K562 (cell line): ENCODE measurements around the gene ADARB2. TPM values are rescaled to one million over a fixed set of nuclear protein-coding genes. Genes with fewer than 3 reads are reported as not detected.

Source experiments
- ATAC-seq: fragments of 200-7000 bp; cut with Tn5 transposase; 3 replicates; pipeline ENCODE4 v1.9.1; 2020; ENCODE audit warnings: moderate library complexity
- BruUV-seq: library from RNA; stranded (reverse); fragments of 400-500 nt; replicated peaks from 2 replicates; lab custom pipeline; 2021; lab: Mats Ljungman, UMichigan
- CTCF ChIA-PET: fragments of 300-600 bp; formaldehyde crosslinking; extraction: SDS; loops from one replicate; lab custom pipeline; 2021; ENCODE audit warnings: low intra/inter-chr PET ratio; lab: Yijun Ruan, JAX
- POLR2A ChIA-PET: fragments of 300-600, 350-650 bp; sonication (Branson Sonifier 250); formaldehyde crosslinking; extraction: SDS; loops from one replicate; lab custom pipeline; 2021; ENCODE audit warnings: antibody characterized with exemption, inconsistent platforms; lab: Yijun Ruan, JAX
- DNase-seq, 4 experiments: peaks; one replicate each; pipeline versions ENCODE4 v3.0.0 to v3.0.0-alpha.2; 2011 to 2018; ENCODE audit warnings: low spot score in 3 of 4, mixed read lengths in 3 of 4; ENCODE audit errors: extremely low read depth in 1 of 4
- FAIRE-seq: peaks from 2 replicates; lab custom pipeline; 2011; peaks lifted over from hg19 to GRCh38; lab: Jason Lieb, UNC
- H2AFZ ChIP-seq: 2 replicates; pipeline ENCODE4 v1.6.0; 2011; ENCODE audit warnings: low read depth, low read length, control low read depth, inconsistent platforms
- H3K27ac ChIP-seq: fragments of 200-600 bp; 3 replicates; pipeline ENCODE4 v1.8.0; 2011; ENCODE audit warnings: low read depth, mild to moderate bottlenecking, control low read depth, inconsistent platforms, low read length, moderate library complexity, mixed read lengths; ENCODE audit errors: extremely low read depth
- H3K27me3 ChIP-seq, 2 experiments: fragments of 300-600 bp in 1 of 2; 2 replicates in 1 of 2; 3 replicates in 1 of 2; pipeline versions ENCODE4 v1.6.0 to v1.8.0; 2011; ENCODE audit warnings: inconsistent platforms in 2 of 2, low read length in 2 of 2, mild to moderate bottlenecking in 1 of 2, mixed read lengths in 1 of 2, moderate library complexity in 1 of 2; ENCODE audit not compliant: control insufficient read depth in 2 of 2, insufficient read depth in 2 of 2
- H3K36me3 ChIP-seq: fragments of 300-600 bp; 3 replicates; pipeline ENCODE4 v1.8.0; 2011; ENCODE audit warnings: mild to moderate bottlenecking, low read length, inconsistent platforms; ENCODE audit not compliant: control insufficient read depth, insufficient read depth
- H3K4me1 ChIP-seq, 2 experiments: fragments of 200-600 bp in 1 of 2; replicated peaks in 1 of 2; 2 replicates in 1 of 2; 3 replicates in 1 of 2; pipeline versions ENCODE4 v1.5.1 to v1.8.0; 2011; ENCODE audit warnings: inconsistent platforms in 2 of 2, low read length in 2 of 2, mild to moderate bottlenecking in 1 of 2, mixed read lengths in 1 of 2, moderate library complexity in 1 of 2; ENCODE audit not compliant: control insufficient read depth in 2 of 2, insufficient read depth in 2 of 2
- H3K4me2 ChIP-seq: 2 replicates; pipeline ENCODE4 v1.6.1; 2011; ENCODE audit warnings: low read length, control low read depth, inconsistent platforms, mixed read lengths; ENCODE audit not compliant: insufficient read depth
- H3K4me3 ChIP-seq: fragments of 200-600 bp; sonication (generic), shearing (Covaris generic); 2 replicates; pipeline ENCODE4 v1.5.1; 2016; ENCODE audit warnings: control low read depth, inconsistent platforms
- H3K79me2 ChIP-seq: fragments of 200-600 bp; 3 replicates; pipeline ENCODE4 v1.8.0; 2011; ENCODE audit warnings: low read length, inconsistent platforms; ENCODE audit not compliant: control insufficient read depth, insufficient read depth
- H3K9ac ChIP-seq, 2 experiments: 2 replicates each; pipeline versions ENCODE4 v1.6.0 to v1.6.1; 2011; ENCODE audit warnings: low read depth in 2 of 2, low read length in 2 of 2, control low read depth in 1 of 2, inconsistent platforms in 1 of 2, mild to moderate bottlenecking in 1 of 2, mixed read lengths in 1 of 2; ENCODE audit not compliant: insufficient read depth in 1 of 2
- H3K9me1 ChIP-seq: one replicate; pipeline ENCODE4 v1.6.0; 2011; ENCODE audit warnings: inconsistent platforms, mild to moderate bottlenecking, low read length, moderate library complexity; ENCODE audit not compliant: control insufficient read depth, insufficient read depth
- H3K9me3 ChIP-seq: replicated peaks from 2 replicates; pipeline ENCODE4 v1.5.1; 2011; ENCODE audit warnings: low read depth, low read length, inconsistent platforms; ENCODE audit not compliant: control insufficient read depth, insufficient read depth
- H4K20me1 ChIP-seq: replicated peaks from 2 replicates; pipeline ENCODE4 v1.6.1; 2011; ENCODE audit warnings: low read length, inconsistent platforms, mixed read lengths; ENCODE audit not compliant: control insufficient read depth, insufficient read depth
- CHD4 ChIP-seq: fragments of 200-600 bp; sonication (generic); IDR thresholded peaks from 3 replicates; pipeline ENCODE4 v1.6.1; 2012; ENCODE audit warnings: low read depth, mild to moderate bottlenecking, mixed read lengths, low read length, inconsistent platforms; ENCODE audit not compliant: insufficient read depth, insufficient replicate concordance, poor library complexity, severe bottlenecking
- DNMT1 ChIP-seq: fragments of 450-650 bp; IDR thresholded peaks from 2 replicates; pipeline ENCODE4 v1.6.1; 2016; ENCODE audit warnings: antibody characterized with exemption, mild to moderate bottlenecking
- JUND ChIP-seq, 2 experiments: IDR thresholded peaks; 2 replicates in 1 of 2; 3 replicates in 1 of 2; pipeline ENCODE4 v1.6.1; 2011; ENCODE audit warnings: borderline replicate concordance in 2 of 2, low read depth in 2 of 2, low read length in 2 of 2, improper control_type of control experiment in 1 of 2, missing biosample characterization in 1 of 2, missing genetic modification characterization in 1 of 2, missing genetic modification reagents in 1 of 2
- MEF2D ChIP-seq: conservative IDR thresholded peaks from 2 replicates; pipeline ENCODE4 v1.6.1; 2016; ENCODE audit warnings: low read depth, missing genetic modification characterization, missing compliant biosample characterization
- NBN ChIP-seq: fragments of 450-650 bp; IDR thresholded peaks from 2 replicates; pipeline ENCODE4 v1.6.1; 2016; ENCODE audit warnings: low read depth, mild to moderate bottlenecking
- NR1H2 ChIP-seq: sonication (generic); formaldehyde crosslinking; IDR thresholded peaks from 2 replicates; pipeline ENCODE4 v1.4.0; 2020; ENCODE audit warnings: mild to moderate bottlenecking, missing genetic modification reagents
- NUFIP1 ChIP-seq: fragments of 450-650 bp; IDR thresholded peaks from 2 replicates; pipeline ENCODE4 v1.6.1; 2018; ENCODE audit not compliant: partially characterized antibody
- PCBP1 ChIP-seq: fragments of 200-400 bp; formaldehyde crosslinking; IDR thresholded peaks from 2 replicates; pipeline ENCODE4 v1.6.1; 2018; ENCODE audit warnings: mild to moderate bottlenecking, low read depth, low read length; ENCODE audit not compliant: poor library complexity, severe bottlenecking
- RBM22 ChIP-seq: fragments of 200-400 bp; formaldehyde crosslinking; IDR thresholded peaks from 2 replicates; pipeline ENCODE4 v1.6.1; 2018; ENCODE audit warnings: low read length, low read depth; ENCODE audit not compliant: poor library complexity, severe bottlenecking
- SUPT5H ChIP-seq: fragments of 450-650 bp; IDR thresholded peaks from 2 replicates; pipeline ENCODE4 v1.6.1; 2016
- THRA ChIP-seq: fragments of 450-650 bp; IDR thresholded peaks from 2 replicates; pipeline ENCODE4 v1.6.1; 2017; ENCODE audit warnings: mild to moderate bottlenecking, moderate library complexity
- USF1 ChIP-seq: sonication (generic); formaldehyde crosslinking; IDR thresholded peaks from 2 replicates; pipeline ENCODE4 v1.9.0; 2022; ENCODE audit warnings: mild to moderate bottlenecking, missing genetic modification reagents
- XRCC3 ChIP-seq: fragments of 450-650 bp; IDR thresholded peaks from 2 replicates; pipeline ENCODE4 v1.6.1; 2017; ENCODE audit warnings: mild to moderate bottlenecking, moderate library complexity
- ZNF274 ChIP-seq: IDR thresholded peaks from 2 replicates; pipeline ENCODE4 v1.6.1; 2011; ENCODE audit warnings: low read depth, mild to moderate bottlenecking, low read length, moderate library complexity, borderline replicate concordance
- ZNF436 ChIP-seq: fragments of 250-450, 450-650 bp; sonication (Bioruptor Pico); formaldehyde crosslinking; IDR thresholded peaks from 2 replicates; pipeline ENCODE4 v1.7.0; 2020; ENCODE audit warnings: mild to moderate bottlenecking
- ZNF445 ChIP-seq: fragments of 250-450 bp; sonication (Bioruptor Pico); IDR thresholded peaks from 2 replicates; pipeline ENCODE4 v1.4.0; 2020; ENCODE audit warnings: low read depth, mild to moderate bottlenecking, moderate library complexity
- WGBS: fragments of 100-300 bp; shearing (Covaris generic); methylation state at CpG from one replicate; pipeline ENCODE4 v1.1.6; 2016; ENCODE audit warnings: low coverage, mixed read lengths; ENCODE audit not compliant: insufficient coverage; ENCODE audit errors: missing lambda C conversion rate; 5-methylcytosine and 5-hydroxymethylcytosine counted together
- in situ Hi-C: fragments of 300-500 bp; cut with MboI; formaldehyde crosslinking; loops from 4 replicates; pipeline ENCODE4 v1.15.0; 2018; ENCODE audit warnings: inconsistent platforms, mixed read lengths
- intact Hi-C: fragments of 100-400 bp; cut with micrococcal nuclease; formaldehyde crosslinking; loops from 2 replicates; pipeline ENCODE4 v1.14.2; 2022
- polyA plus RNA-seq, 8 experiments: library from polyadenylated mRNA; depleted of rRNA in 4 of 8; stranded (reverse) in 5 of 8; unstranded in 3 of 8; fragments of >200 nt; fragmentation: Nextera tagmentation in 2 of 8; fragmentation: Illumina TruSeq in 1 of 8; extraction: Ambion mirVana in 2 of 8; extraction: Trizol in 1 of 8; gene quantifications; 2 replicates each; pipeline versions ENCODE4 v1.2.1 to v1.2.3, GENCODE V29; 2011 to 2014; ENCODE audit warnings: inconsistent platforms in 1 of 8, missing spikeins in 1 of 8
- total RNA-seq, 7 experiments: library from RNA; depleted of rRNA in 6 of 7; stranded (reverse); fragments of >200 nt in 6 of 7; fragmentation: Illumina TruSeq in 2 of 7; extraction: Trizol in 2 of 7; gene quantifications; 2 replicates each; pipeline versions ENCODE4 v1.2.1 to v1.2.3, GENCODE V29; 2011 to 2021; ENCODE audit warnings: low replicate concordance in 1 of 7

Gene ADARB2
- total and polyA plus RNA-seq, 9 of the 15 experiments (the other 6 are each of a cell fraction or from before 2014, with no cell fraction given) = not detected

GRCh38 chr10:1706256-1706655 is 31.1 kb downstream of the ADARB2 start:
- ChIA-PET POLR2A (no interaction called here), CTCF (no interaction called here)
- Histone ChIP-seq H3K9me1 (no peaks in the 10 kb centered on the region), H3K4me1 (no peaks in the 10 kb centered on the region), H3K4me3 (no peak overlapping the region), H4K20me1 (no peaks in the 10 kb centered on the region; the same call in 1 of the 2 replicates), H3K9me3 (no peaks in the 10 kb centered on the region), H3K4me2 (no peak overlapping the region), H3K36me3 (no peaks in the 10 kb centered on the region), H2AFZ (no peak overlapping the region), H3K27ac (no peak overlapping the region), H3K9ac (no peak overlapping the region), H3K79me2 (no peaks in the 10 kb centered on the region), H3K27me3 (peaks cover 0 to 11% of the 10 kb centered on the region in 2 experiments; a peak in 1 of 5 replicates)
- ATAC-seq = no peak
- DNase-seq = no peak
- intact Hi-C loops (no loop called here), in situ Hi-C loops (no loop called here)
- FAIRE-seq = no peak
- BruUV-seq = no TSS peak
- TF ChIP-seq XRCC3 (no peak), NUFIP1 (no peak), RBM22 (no peak), NBN (no peak), ZNF445 (CRISPR knock-in tag) (no peak)
- WGBS = 0% methylated on average over 3 of the region's 3 CpGs

GRCh38 chr10:1698185-1698584 is 39.1 kb downstream of the ADARB2 start:
- CTCF ChIA-PET = no interaction called here
- H4K20me1 ChIP-seq = no peaks in the 10 kb centered on the region
- H3K27ac ChIP-seq = no peak overlapping the region
- FAIRE-seq (no peak), ATAC-seq (no peak), DNase-seq (no peak)
- WGBS = 0% methylated on average over 7 of the region's 8 CpGs
- H3K9me3 ChIP-seq = peaks cover 3% of the 10 kb centered on the region
- in situ Hi-C loops = no loop called here
- no peaks in the 10 kb centered on the region for H3K4me1 ChIP-seq
- H3K4me3 ChIP-seq = no peak overlapping the region
- H3K27me3 ChIP-seq = peaks cover 0 to 5% of the 10 kb centered on the region in 2 experiments; a peak in 2 of 5 replicates
- H3K9me1 ChIP-seq = no peaks in the 10 kb centered on the region
- POLR2A ChIA-PET = interaction anchor here (0.6 kb wide), 1 partner anchor 28 kb away, joined by 3 read pairs; no protein-coding TSS in a partner anchor
- H3K9ac ChIP-seq = no peak overlapping the region
- BruUV-seq = no TSS peak
- H2AFZ ChIP-seq = no peak overlapping the region
- no peaks in the 10 kb centered on the region for H3K79me2 ChIP-seq
- intact Hi-C loops = no loop called here
- H3K36me3 ChIP-seq = no peaks in the 10 kb centered on the region
- no peak overlapping the region for H3K4me2 ChIP-seq
- TF ChIP-seq SUPT5H = no peak
- TF ChIP-seq USF1 (CRISPR knock-in tag) = no peak
- TF ChIP-seq JUND (IDR thresholded peaks at IDR 0.05; ENCODE audit: borderline replicate concordance, low read depth, low read length) = no peak
- no peak for TF ChIP-seq JUND (tag; IDR thresholded peaks at IDR 0.05; ENCODE audit: borderline replicate concordance, low read depth, low read length)
- no peak for TF ChIP-seq THRA
- TF ChIP-seq PCBP1 = no peak
- TF ChIP-seq ZNF274 = no peak
- no peak for TF ChIP-seq DNMT1
- TF ChIP-seq MEF2D (tag) = no peak
- TF ChIP-seq NR1H2 (CRISPR knock-in tag) = no peak
- no peak for TF ChIP-seq ZNF436 (CRISPR knock-in tag)
- TF ChIP-seq CHD4 = no peak
